HEK293 (cell line): Measurements from ENCODE around the gene PSAP.

Source experiments
- CTCF ChIA-PET: fragments of 350-600 bp; formaldehyde crosslinking; extraction: SDS; loops from one replicate; lab custom pipeline; 2021; ENCODE audit warnings: antibody characterized with exemption; lab: Yijun Ruan, JAX
- POLR2A ChIA-PET: fragments of 300-600 bp; formaldehyde crosslinking; extraction: SDS; loops from one replicate; lab custom pipeline; 2020; ENCODE audit warnings: antibody characterized with exemption, inconsistent platforms; lab: Yijun Ruan, JAX
- H3K27ac ChIP-seq: fragments of 200-500 bp; sonication (Bioruptor generic); 2 replicates; pipeline ENCODE4 v1.5.1; 2014; ENCODE audit warnings: low read depth, low read length, control low read depth, inconsistent platforms; ENCODE audit errors: extremely low read depth
- H3K36me3 ChIP-seq, 2 experiments: fragments of 200-500 bp in 1 of 2; sonication (Bioruptor generic) in 1 of 2; 1 replicate in 1 of 2; 2 replicates in 1 of 2; pipeline ENCODE4 v1.5.1; 2014 to 2017; ENCODE audit warnings: inconsistent platforms in 2 of 2, low read length in 2 of 2; ENCODE audit not compliant: control insufficient read depth in 2 of 2, insufficient read depth in 1 of 2
- H3K4me1 ChIP-seq: fragments of 200-500 bp; sonication (Bioruptor generic); 2 replicates; pipeline ENCODE4 v1.5.1; 2014; ENCODE audit warnings: mild to moderate bottlenecking, low read length, inconsistent platforms; ENCODE audit not compliant: control insufficient read depth, insufficient read depth
- H3K4me3 ChIP-seq: 2 replicates; pipeline ENCODE4 v1.5.1; 2011; ENCODE audit warnings: low read depth, mild to moderate bottlenecking, control low read depth, low read length, moderate library complexity
- H3K9me3 ChIP-seq: fragments of 200-500 bp; sonication (Bioruptor generic); 2 replicates; pipeline ENCODE4 v1.5.1; 2014; ENCODE audit warnings: low read depth, low read length, inconsistent platforms; ENCODE audit not compliant: control insufficient read depth, insufficient read depth
- GLIS1 ChIP-seq: fragments of 450-650 bp; formaldehyde crosslinking; IDR thresholded peaks from 2 replicates; pipeline ENCODE4 v1.5.1; 2016; ENCODE audit warnings: missing biosample characterization, missing genetic modification characterization
- MYNN ChIP-seq: fragments of 450-650 bp; formaldehyde crosslinking; IDR thresholded peaks from 2 replicates; pipeline ENCODE4 v1.5.1; 2016; ENCODE audit warnings: missing biosample characterization, missing genetic modification characterization, borderline replicate concordance
- SCRT2 ChIP-seq: fragments of 450-650 bp; formaldehyde crosslinking; IDR thresholded peaks from 2 replicates; pipeline ENCODE4 v1.5.1; 2016; ENCODE audit warnings: missing biosample characterization, missing genetic modification characterization
- SP7 ChIP-seq: fragments of 450-650 bp; formaldehyde crosslinking; IDR thresholded peaks from 2 replicates; pipeline ENCODE4 v1.5.1; 2016; ENCODE audit warnings: missing biosample characterization, missing genetic modification characterization
- ZBTB7A ChIP-seq: fragments of 450-650 bp; formaldehyde crosslinking; IDR thresholded peaks from 2 replicates; pipeline ENCODE4 v1.5.1; 2016; ENCODE audit warnings: low read depth, missing biosample characterization, missing genetic modification characterization
- ZFHX2 ChIP-seq: fragments of 450-650 bp; formaldehyde crosslinking; conservative IDR thresholded peaks from 2 replicates; pipeline ENCODE4 v1.5.1; 2016; ENCODE audit warnings: missing biosample characterization, missing genetic modification characterization
- ZFP3 ChIP-seq: fragments of 450-650 bp; formaldehyde crosslinking; IDR thresholded peaks from 2 replicates; pipeline ENCODE4 v1.5.1; 2016; ENCODE audit warnings: low read depth, missing biosample characterization, missing genetic modification characterization
- ZFP37 ChIP-seq: fragments of 450-650 bp; formaldehyde crosslinking; IDR thresholded peaks from 2 replicates; pipeline ENCODE4 v1.5.1; 2016; ENCODE audit warnings: missing biosample characterization, missing genetic modification characterization
- ZNF146 ChIP-seq: fragments of 450-650 bp; formaldehyde crosslinking; IDR thresholded peaks from 2 replicates; pipeline ENCODE4 v1.5.1; 2016; ENCODE audit warnings: missing biosample characterization, missing genetic modification characterization
- ZNF175 ChIP-seq: fragments of 450-650 bp; formaldehyde crosslinking; IDR thresholded peaks from 2 replicates; pipeline ENCODE4 v1.5.1; 2016; ENCODE audit warnings: missing biosample characterization, missing genetic modification characterization
- ZNF184 ChIP-seq: fragments of 450-650 bp; IDR thresholded peaks from 2 replicates; pipeline ENCODE4 v1.5.1; 2018; ENCODE audit warnings: missing biosample characterization, mild to moderate bottlenecking, missing genetic modification characterization
- ZNF274 ChIP-seq, 2 experiments: fragments of 200-500 bp in 1 of 2; fragments of 450-650 bp in 1 of 2; sonication (Bioruptor generic) in 1 of 2; formaldehyde crosslinking in 1 of 2; IDR thresholded peaks; 2 replicates each; pipeline versions ENCODE4 v1.5.1 to v1.6.1; 2014 to 2016; ENCODE audit warnings: borderline replicate concordance in 1 of 2, inconsistent platforms in 1 of 2, low read length in 1 of 2, missing biosample characterization in 1 of 2, missing genetic modification characterization in 1 of 2
- ZNF48 ChIP-seq: fragments of 450-650 bp; formaldehyde crosslinking; IDR thresholded peaks from 2 replicates; pipeline ENCODE4 v1.5.1; 2016; ENCODE audit warnings: missing biosample characterization, missing genetic modification characterization
- ZNF664 ChIP-seq: fragments of 450-650 bp; formaldehyde crosslinking; IDR thresholded peaks from 2 replicates; pipeline ENCODE4 v1.5.1; 2016; ENCODE audit warnings: missing biosample characterization, missing genetic modification characterization
- ZNF747 ChIP-seq: fragments of 450-650 bp; formaldehyde crosslinking; IDR thresholded peaks from 2 replicates; pipeline ENCODE4 v1.5.1; 2016; ENCODE audit warnings: missing biosample characterization, missing genetic modification characterization
- ZNF785 ChIP-seq: fragments of 450-650 bp; formaldehyde crosslinking; IDR thresholded peaks from 2 replicates; pipeline ENCODE4 v1.5.1; 2016; ENCODE audit warnings: missing biosample characterization, missing genetic modification characterization
- ZSCAN30 ChIP-seq: fragments of 450-650 bp; IDR thresholded peaks from 2 replicates; pipeline ENCODE4 v1.5.1; 2018; ENCODE audit warnings: missing biosample characterization, mild to moderate bottlenecking, missing genetic modification characterization, moderate library complexity
- ZXDB ChIP-seq: fragments of 450-650 bp; formaldehyde crosslinking; IDR thresholded peaks from 2 replicates; pipeline ENCODE4 v1.5.1; 2016; ENCODE audit warnings: missing biosample characterization, missing genetic modification characterization
- TF ChIP-seq, protein P1 (sequence below): fragments of 450-650 bp; formaldehyde crosslinking; IDR thresholded peaks from 2 replicates; pipeline ENCODE4 v1.5.1; 2016; ENCODE audit warnings: missing biosample characterization, missing genetic modification characterization
- TF ChIP-seq, protein P2 (sequence below): fragments of 450-650 bp; formaldehyde crosslinking; IDR thresholded peaks from 2 replicates; pipeline ENCODE4 v1.5.1; 2016; ENCODE audit warnings: missing biosample characterization, missing genetic modification characterization
- TF ChIP-seq, protein P3 (sequence below): fragments of 450-650 bp; formaldehyde crosslinking; IDR thresholded peaks from 2 replicates; pipeline ENCODE4 v1.5.1; 2016; ENCODE audit warnings: missing biosample characterization, missing genetic modification characterization
- TF ChIP-seq, protein P4 (sequence below): fragments of 450-650 bp; formaldehyde crosslinking; IDR thresholded peaks from 2 replicates; pipeline ENCODE4 v1.5.1; 2016; ENCODE audit warnings: missing biosample characterization, missing genetic modification characterization
- TF ChIP-seq, protein P5 (sequence below): fragments of 450-650 bp; IDR thresholded peaks from 2 replicates; pipeline ENCODE4 v1.5.1; 2018; ENCODE audit warnings: missing biosample characterization, missing genetic modification characterization
- TF ChIP-seq, protein P6 (sequence below): fragments of 450-650 bp; formaldehyde crosslinking; IDR thresholded peaks from 2 replicates; pipeline ENCODE4 v1.5.1; 2016; ENCODE audit warnings: missing biosample characterization, missing genetic modification characterization
- TF ChIP-seq, protein P7 (sequence below): fragments of 450-650 bp; formaldehyde crosslinking; IDR thresholded peaks from 2 replicates; pipeline ENCODE4 v1.5.1; 2016; ENCODE audit warnings: missing biosample characterization, missing genetic modification characterization

Gene PSAP

DNA sequence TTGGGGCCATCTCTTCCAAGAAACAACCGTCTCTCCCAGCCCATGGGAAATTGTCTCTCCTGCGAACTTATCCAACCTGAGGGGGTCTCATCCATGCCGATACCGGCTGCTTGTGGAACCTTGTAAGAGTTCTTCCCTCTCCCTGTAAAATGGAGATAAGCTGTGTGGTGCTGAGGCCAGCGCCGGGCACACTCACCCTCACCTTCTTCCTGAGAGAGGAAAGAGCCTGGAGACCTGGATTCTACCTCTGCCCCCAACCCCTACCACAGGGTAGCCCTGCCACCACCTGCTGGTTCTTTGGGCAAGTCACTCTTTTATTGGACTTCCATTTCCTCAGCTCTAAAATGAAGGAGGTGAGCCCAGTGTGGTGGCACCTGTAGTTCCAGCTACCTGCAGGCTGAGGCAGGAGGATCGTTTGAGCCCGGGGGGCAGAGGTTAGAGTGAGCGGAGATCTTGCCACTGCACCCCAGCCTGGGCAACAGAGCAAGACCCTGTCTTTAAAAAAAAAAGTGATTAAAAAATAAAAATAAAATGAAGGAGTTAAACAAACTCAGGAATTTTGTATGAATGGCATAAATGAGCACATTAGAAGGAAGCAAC lies 38.4 kb upstream of the PSAP start (continued):
- TF ChIP-seq GLIS1: peak; percentile 16; the same call in 1 of the 2 replicates
- TF ChIP-seq ZFP37: no peak
- TF ChIP-seq ZNF664 (tag by site-specific recombination): no peak
- TF ChIP-seq, protein P1, sequence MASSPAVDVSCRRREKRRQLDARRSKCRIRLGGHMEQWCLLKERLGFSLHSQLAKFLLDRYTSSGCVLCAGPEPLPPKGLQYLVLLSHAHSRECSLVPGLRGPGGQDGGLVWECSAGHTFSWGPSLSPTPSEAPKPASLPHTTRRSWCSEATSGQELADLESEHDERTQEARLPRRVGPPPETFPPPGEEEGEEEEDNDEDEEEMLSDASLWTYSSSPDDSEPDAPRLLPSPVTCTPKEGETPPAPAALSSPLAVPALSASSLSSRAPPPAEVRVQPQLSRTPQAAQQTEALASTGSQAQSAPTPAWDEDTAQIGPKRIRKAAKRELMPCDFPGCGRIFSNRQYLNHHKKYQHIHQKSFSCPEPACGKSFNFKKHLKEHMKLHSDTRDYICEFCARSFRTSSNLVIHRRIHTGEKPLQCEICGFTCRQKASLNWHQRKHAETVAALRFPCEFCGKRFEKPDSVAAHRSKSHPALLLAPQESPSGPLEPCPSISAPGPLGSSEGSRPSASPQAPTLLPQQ (tag by site-specific recombination): no peak
- TF ChIP-seq, protein P2, sequence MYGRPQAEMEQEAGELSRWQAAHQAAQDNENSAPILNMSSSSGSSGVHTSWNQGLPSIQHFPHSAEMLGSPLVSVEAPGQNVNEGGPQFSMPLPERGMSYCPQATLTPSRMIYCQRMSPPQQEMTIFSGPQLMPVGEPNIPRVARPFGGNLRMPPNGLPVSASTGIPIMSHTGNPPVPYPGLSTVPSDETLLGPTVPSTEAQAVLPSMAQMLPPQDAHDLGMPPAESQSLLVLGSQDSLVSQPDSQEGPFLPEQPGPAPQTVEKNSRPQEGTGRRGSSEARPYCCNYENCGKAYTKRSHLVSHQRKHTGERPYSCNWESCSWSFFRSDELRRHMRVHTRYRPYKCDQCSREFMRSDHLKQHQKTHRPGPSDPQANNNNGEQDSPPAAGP (tag by site-specific recombination): no peak
- no peak for TF ChIP-seq ZNF184
- no peak for TF ChIP-seq ZNF785 (tag by site-specific recombination)
- TF ChIP-seq SCRT2: peak; percentile 69
- no peak for TF ChIP-seq ZNF146 (tag by site-specific recombination)
- TF ChIP-seq MYNN: no peak
- no peak for TF ChIP-seq ZNF48 (tag by site-specific recombination)
- no peak for TF ChIP-seq ZBTB7A (tag by site-specific recombination)
- TF ChIP-seq ZXDB: no peak
- TF ChIP-seq, protein P3, sequence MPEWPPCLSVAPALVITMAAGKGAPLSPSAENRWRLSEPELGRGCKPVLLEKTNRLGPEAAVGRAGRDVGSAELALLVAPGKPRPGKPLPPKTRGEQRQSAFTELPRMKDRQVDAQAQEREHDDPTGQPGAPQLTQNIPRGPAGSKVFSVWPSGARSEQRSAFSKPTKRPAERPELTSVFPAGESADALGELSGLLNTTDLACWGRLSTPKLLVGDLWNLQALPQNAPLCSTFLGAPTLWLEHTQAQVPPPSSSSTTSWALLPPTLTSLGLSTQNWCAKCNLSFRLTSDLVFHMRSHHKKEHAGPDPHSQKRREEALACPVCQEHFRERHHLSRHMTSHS: no peak
- no peak for TF ChIP-seq ZNF175
- TF ChIP-seq, protein P4, sequence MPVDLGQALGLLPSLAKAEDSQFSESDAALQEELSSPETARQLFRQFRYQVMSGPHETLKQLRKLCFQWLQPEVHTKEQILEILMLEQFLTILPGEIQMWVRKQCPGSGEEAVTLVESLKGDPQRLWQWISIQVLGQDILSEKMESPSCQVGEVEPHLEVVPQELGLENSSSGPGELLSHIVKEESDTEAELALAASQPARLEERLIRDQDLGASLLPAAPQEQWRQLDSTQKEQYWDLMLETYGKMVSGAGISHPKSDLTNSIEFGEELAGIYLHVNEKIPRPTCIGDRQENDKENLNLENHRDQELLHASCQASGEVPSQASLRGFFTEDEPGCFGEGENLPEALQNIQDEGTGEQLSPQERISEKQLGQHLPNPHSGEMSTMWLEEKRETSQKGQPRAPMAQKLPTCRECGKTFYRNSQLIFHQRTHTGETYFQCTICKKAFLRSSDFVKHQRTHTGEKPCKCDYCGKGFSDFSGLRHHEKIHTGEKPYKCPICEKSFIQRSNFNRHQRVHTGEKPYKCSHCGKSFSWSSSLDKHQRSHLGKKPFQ (tag by site-specific recombination): no peak
- TF ChIP-seq, all 188 proteins: peak for 7

DNA sequence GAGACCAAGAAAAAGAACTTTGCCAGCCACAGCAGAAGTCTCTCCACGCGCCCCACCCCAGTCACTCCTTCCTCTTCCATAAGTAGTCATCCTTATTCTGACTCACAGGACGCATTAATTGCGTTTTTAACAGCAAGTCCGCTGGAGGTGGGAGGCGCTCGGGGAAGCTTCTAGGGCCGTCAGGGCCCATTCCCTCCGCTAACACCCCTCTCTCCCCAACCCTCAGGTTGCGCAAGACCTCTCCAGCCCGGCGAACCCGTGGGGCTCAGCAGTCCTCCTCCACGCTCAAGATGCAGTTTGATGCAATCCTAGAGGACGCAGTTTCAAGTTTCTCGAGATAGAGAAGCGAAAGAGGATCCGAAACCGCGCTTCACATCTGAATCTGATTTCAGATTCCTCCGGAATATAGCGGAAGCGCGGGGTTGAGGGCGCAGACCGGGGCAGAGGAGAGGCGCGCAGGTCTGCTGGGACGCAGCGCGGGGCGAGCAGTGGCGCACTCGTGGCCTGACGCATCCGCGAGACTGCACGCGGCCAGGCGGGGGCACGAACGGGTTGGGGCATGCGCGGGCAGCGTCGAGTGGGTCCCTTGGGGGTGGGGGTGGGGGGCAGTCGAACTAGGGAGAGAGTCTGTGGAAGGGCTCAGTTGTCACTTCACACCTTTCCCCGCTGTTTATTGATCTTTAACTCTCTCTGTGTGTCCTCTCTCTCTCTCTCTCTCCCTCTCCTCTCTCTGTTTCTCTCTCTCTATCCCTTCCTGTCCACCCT lies 37.8 kb upstream of the PSAP start:
- Histone ChIP-seq H3K4me1 (no peaks in the 10 kb centered on the region), H3K4me3 (peak overlapping the region; percentile 46), H3K27ac (peak overlapping the region; percentile 62; the same call in 1 of the 2 replicates), H3K9me3 (no peaks in the 10 kb centered on the region), H3K36me3 (no peaks in the 10 kb centered on the region)
- POLR2A ChIA-PET: no interaction called here
- CTCF ChIA-PET: interaction anchor here (0.6 to 4.2 kb wide), 6 partner anchors 8 to 450 kb away, joined by 3 to 17 read pairs (median 4); no protein-coding TSS in a partner anchor
- TF ChIP-seq ZNF747 (tag by site-specific recombination) (no peak), ZNF274 (IDR thresholded peaks at IDR 0.05; ENCODE audit: low read length) (no peak), ZNF274 (tag by site-specific recombination; IDR thresholded peaks at IDR 0.05; ENCODE audit: borderline replicate concordance) (no peak), SP7 (tag by site-specific recombination) (peak; percentile 77), ZFHX2 (peak; percentile 59), ZFP3 (tag by site-specific recombination) (no peak), ZSCAN30 (tag by site-specific recombination) (peak; percentile 69; the same call in 1 of the 2 replicates), GLIS1 (peak; percentile 90), ZNF184 (0 out of 2 replicates have a peak, but pooled peaks have one; percentile 43)
- TF ChIP-seq, protein P5, sequence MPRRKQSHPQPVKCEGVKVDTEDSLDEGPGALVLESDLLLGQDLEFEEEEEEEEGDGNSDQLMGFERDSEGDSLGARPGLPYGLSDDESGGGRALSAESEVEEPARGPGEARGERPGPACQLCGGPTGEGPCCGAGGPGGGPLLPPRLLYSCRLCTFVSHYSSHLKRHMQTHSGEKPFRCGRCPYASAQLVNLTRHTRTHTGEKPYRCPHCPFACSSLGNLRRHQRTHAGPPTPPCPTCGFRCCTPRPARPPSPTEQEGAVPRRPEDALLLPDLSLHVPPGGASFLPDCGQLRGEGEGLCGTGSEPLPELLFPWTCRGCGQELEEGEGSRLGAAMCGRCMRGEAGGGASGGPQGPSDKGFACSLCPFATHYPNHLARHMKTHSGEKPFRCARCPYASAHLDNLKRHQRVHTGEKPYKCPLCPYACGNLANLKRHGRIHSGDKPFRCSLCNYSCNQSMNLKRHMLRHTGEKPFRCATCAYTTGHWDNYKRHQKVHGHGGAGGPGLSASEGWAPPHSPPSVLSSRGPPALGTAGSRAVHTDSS: peak; percentile 68
- TF ChIP-seq, protein P6, sequence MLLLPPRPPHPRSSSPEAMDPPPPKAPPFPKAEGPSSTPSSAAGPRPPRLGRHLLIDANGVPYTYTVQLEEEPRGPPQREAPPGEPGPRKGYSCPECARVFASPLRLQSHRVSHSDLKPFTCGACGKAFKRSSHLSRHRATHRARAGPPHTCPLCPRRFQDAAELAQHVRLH (tag by site-specific recombination): peak; percentile 12; the same call in 1 of the 2 replicates
- TF ChIP-seq, protein P7, sequence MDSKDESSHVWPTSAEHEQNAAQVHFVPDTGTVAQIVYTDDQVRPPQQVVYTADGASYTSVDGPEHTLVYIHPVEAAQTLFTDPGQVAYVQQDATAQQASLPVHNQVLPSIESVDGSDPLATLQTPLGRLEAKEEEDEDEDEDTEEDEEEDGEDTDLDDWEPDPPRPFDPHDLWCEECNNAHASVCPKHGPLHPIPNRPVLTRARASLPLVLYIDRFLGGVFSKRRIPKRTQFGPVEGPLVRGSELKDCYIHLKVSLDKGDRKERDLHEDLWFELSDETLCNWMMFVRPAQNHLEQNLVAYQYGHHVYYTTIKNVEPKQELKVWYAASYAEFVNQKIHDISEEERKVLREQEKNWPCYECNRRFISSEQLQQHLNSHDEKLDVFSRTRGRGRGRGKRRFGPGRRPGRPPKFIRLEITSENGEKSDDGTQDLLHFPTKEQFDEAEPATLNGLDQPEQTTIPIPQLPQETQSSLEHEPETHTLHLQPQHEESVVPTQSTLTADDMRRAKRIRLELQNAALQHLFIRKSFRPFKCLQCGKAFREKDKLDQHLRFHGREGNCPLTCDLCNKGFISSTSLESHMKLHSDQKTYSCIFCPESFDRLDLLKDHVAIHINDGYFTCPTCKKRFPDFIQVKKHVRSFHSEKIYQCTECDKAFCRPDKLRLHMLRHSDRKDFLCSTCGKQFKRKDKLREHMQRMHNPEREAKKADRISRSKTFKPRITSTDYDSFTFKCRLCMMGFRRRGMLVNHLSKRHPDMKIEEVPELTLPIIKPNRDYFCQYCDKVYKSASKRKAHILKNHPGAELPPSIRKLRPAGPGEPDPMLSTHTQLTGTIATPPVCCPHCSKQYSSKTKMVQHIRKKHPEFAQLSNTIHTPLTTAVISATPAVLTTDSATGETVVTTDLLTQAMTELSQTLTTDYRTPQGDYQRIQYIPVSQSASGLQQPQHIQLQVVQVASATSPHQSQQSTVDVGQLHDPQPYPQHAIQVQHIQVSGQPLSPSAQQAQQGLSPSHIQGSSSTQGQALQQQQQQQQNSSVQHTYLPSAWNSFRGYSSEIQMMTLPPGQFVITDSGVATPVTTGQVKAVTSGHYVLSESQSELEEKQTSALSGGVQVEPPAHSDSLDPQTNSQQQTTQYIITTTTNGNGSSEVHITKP (tag by site-specific recombination): peak; percentile 94
